ENCODE measurements around the gene DLGAP1. TPM values are rescaled to one million over a fixed set of nuclear protein-coding genes. Genes with fewer than 3 reads are reported as not detected.
"Not testable (repeated sequence)": the region's sequence is repeated elsewhere in the genome, so short reads cannot be mapped to it uniquely, and the experiment has no call there.

Gene DLGAP1
- 5.1 TPM for polyA plus RNA-seq (2013, experiment 1 of 2)
- 4.7 TPM for polyA plus RNA-seq (2013, experiment 2 of 2)

- Histone ChIP-seq H3K79me2 (ENCODE audit: control insufficient read depth, insufficient read depth, low read length) (no peaks in the 10 kb centered on the region), H3K27me3 (ENCODE audit: insufficient read depth, low read length, poor library complexity) (no peaks in the 10 kb centered on the region), H3K56ac (ENCODE audit: low read length) (peak within 1 kb of the TSS; percentile 97), H3K79me1 (ENCODE audit: low read length) (no peaks in the 10 kb centered on the region), H3K23ac (ENCODE audit: low read length) (peak within 1 kb of the TSS; percentile 26), H2BK5ac (ENCODE audit: low read length) (no peak within 1 kb of the TSS), H4K8ac (ENCODE audit: low read depth, low read length) (no peak within 1 kb of the TSS), H3K18ac (ENCODE audit: low read length) (peak within 1 kb of the TSS; percentile 2), H2AK5ac (ENCODE audit: low read length) (no peak within 1 kb of the TSS), H3K36me3 (ENCODE audit: control insufficient read depth, insufficient read depth, low read length) (no peaks in the 10 kb centered on the region), H3K4ac (ENCODE audit: low read depth, low read length) (no peak within 1 kb of the TSS), H3K4me1 (ENCODE audit: control insufficient read depth, low read depth, low read length) (peaks cover 2% of the 10 kb centered on the region), H3K27ac (ENCODE audit: low read depth, low read length) (peak within 1 kb of the TSS; percentile 1), H2BK15ac (replicated peaks; ENCODE audit: low read depth) (no peak within 1 kb of the TSS), H3K4me2 (ENCODE audit: low read length) (peak within 1 kb of the TSS; percentile 60), H4K5ac (ENCODE audit: low read length) (no peak within 1 kb of the TSS), H3K9ac (ENCODE audit: low read length) (peak within 1 kb of the TSS; percentile 78), H2BK120ac (ENCODE audit: low read depth, low read length) (no peak within 1 kb of the TSS), H3K4me3 (ENCODE audit: low read length) (peak within 1 kb of the TSS; percentile 66)
- no CpG with 5 or more reads among the region's 75 CpGs for WGBS (ENCODE audit: extremely low coverage, insufficient coverage, low lambda C conversion rate)
- DNase-seq = peak; percentile 83
Observed at GRCh38 chr18:4455113-4455811, at the start of gene DLGAP1. TSS of gene DLGAP1 (minus strand) at chr18:4455307.

- not testable (repeated sequence) for H2BK15ac ChIP-seq (replicated peaks; ENCODE audit: low read depth); H2AK5ac ChIP-seq (ENCODE audit: low read length); H3K4me3 ChIP-seq (ENCODE audit: low read length); H3K9ac ChIP-seq (ENCODE audit: low read length); H4K5ac ChIP-seq (ENCODE audit: low read length); H4K8ac ChIP-seq (ENCODE audit: low read depth, low read length); H3K27me3 ChIP-seq (ENCODE audit: insufficient read depth, low read length, poor library complexity); H2BK120ac ChIP-seq (ENCODE audit: low read depth, low read length); DNase-seq; H3K4me2 ChIP-seq (ENCODE audit: low read length); H3K36me3 ChIP-seq (ENCODE audit: control insufficient read depth, insufficient read depth, low read length); H3K56ac ChIP-seq (ENCODE audit: low read length); H3K4ac ChIP-seq (ENCODE audit: low read depth, low read length); H3K23ac ChIP-seq (ENCODE audit: low read length); H3K27ac ChIP-seq (ENCODE audit: low read depth, low read length); H3K4me1 ChIP-seq (ENCODE audit: control insufficient read depth, low read depth, low read length); H2BK5ac ChIP-seq (ENCODE audit: low read length); H3K79me2 ChIP-seq (ENCODE audit: control insufficient read depth, insufficient read depth, low read length); H3K79me1 ChIP-seq (ENCODE audit: low read length); H3K18ac ChIP-seq (ENCODE audit: low read length)
- WGBS (ENCODE audit: extremely low coverage, insufficient coverage, low lambda C conversion rate) = no CpG with 5 or more reads among the region's 4 CpGs
Observed at GRCh38 chr18:4494703-4495284, 39.7 kb upstream of the DLGAP1 start.

GRCh38 chr18:4468511-4468910 is 13.4 kb upstream of the DLGAP1 start:
- Histone ChIP-seq H3K27me3 (ENCODE audit: insufficient read depth, low read length, poor library complexity) (no peaks in the 10 kb centered on the region), H3K4me3 (ENCODE audit: low read length) (no peak overlapping the region), H3K36me3 (ENCODE audit: control insufficient read depth, insufficient read depth, low read length) (no peaks in the 10 kb centered on the region), H3K4ac (ENCODE audit: low read depth, low read length) (no peak overlapping the region), H4K5ac (ENCODE audit: low read length) (no peak overlapping the region), H2BK120ac (ENCODE audit: low read depth, low read length) (no peak overlapping the region), H3K79me2 (ENCODE audit: control insufficient read depth, insufficient read depth, low read length) (no peaks in the 10 kb centered on the region), H4K8ac (ENCODE audit: low read depth, low read length) (no peak overlapping the region), H3K4me2 (ENCODE audit: low read length) (no peak overlapping the region), H2BK15ac (replicated peaks; ENCODE audit: low read depth) (no peak overlapping the region), H3K79me1 (ENCODE audit: low read length) (no peaks in the 10 kb centered on the region), H3K18ac (ENCODE audit: low read length) (no peak overlapping the region), H3K4me1 (ENCODE audit: control insufficient read depth, low read depth, low read length) (no peaks in the 10 kb centered on the region), H3K9ac (ENCODE audit: low read length) (no peak overlapping the region), H2BK5ac (ENCODE audit: low read length) (no peak overlapping the region), H3K23ac (ENCODE audit: low read length) (no peak overlapping the region), H2AK5ac (ENCODE audit: low read length) (no peak overlapping the region), H3K27ac (ENCODE audit: low read depth, low read length) (no peak overlapping the region), H3K56ac (ENCODE audit: low read length) (no peak overlapping the region)
- WGBS (ENCODE audit: extremely low coverage, insufficient coverage, low lambda C conversion rate) = no CpG with 5 or more reads among the region's 3 CpGs
- DNase-seq = peak; percentile 83

GRCh38 chr18:4454537-4455112 is 482 bp downstream of the DLGAP1 start:
- no peaks in the 10 kb centered on the region for H3K36me3 ChIP-seq (ENCODE audit: control insufficient read depth, insufficient read depth, low read length)
- DNase-seq = no peak
- H3K4me3 ChIP-seq (ENCODE audit: low read length) = peak overlapping the region; percentile 66
- no peak overlapping the region for H2BK5ac ChIP-seq (ENCODE audit: low read length)
- H3K4ac ChIP-seq (ENCODE audit: low read depth, low read length) = no peak overlapping the region
- no peak overlapping the region for H4K5ac ChIP-seq (ENCODE audit: low read length)
- no peak overlapping the region for H2AK5ac ChIP-seq (ENCODE audit: low read length)
- H3K9ac ChIP-seq (ENCODE audit: low read length) = peak overlapping the region; percentile 78
- peak overlapping the region; percentile 97 for H3K56ac ChIP-seq (ENCODE audit: low read length)
- no peak overlapping the region for H2BK120ac ChIP-seq (ENCODE audit: low read depth, low read length)
- H4K8ac ChIP-seq (ENCODE audit: low read depth, low read length) = no peak overlapping the region
- no peaks in the 10 kb centered on the region for H3K79me1 ChIP-seq (ENCODE audit: low read length)
- no peaks in the 10 kb centered on the region for H3K27me3 ChIP-seq (ENCODE audit: insufficient read depth, low read length, poor library complexity)
- H2BK15ac ChIP-seq (replicated peaks; ENCODE audit: low read depth) = no peak overlapping the region
- H3K4me1 ChIP-seq (ENCODE audit: control insufficient read depth, low read depth, low read length) = peaks cover 2% of the 10 kb centered on the region
- H3K18ac ChIP-seq (ENCODE audit: low read length) = peak overlapping the region; percentile 2
- peak overlapping the region; percentile 60 for H3K4me2 ChIP-seq (ENCODE audit: low read length)
- no peaks in the 10 kb centered on the region for H3K79me2 ChIP-seq (ENCODE audit: control insufficient read depth, insufficient read depth, low read length)
- peak overlapping the region; percentile 26 for H3K23ac ChIP-seq (ENCODE audit: low read length)
- WGBS (ENCODE audit: extremely low coverage, insufficient coverage, low lambda C conversion rate) = no CpG with 5 or more reads among the region's 65 CpGs
- H3K27ac ChIP-seq (ENCODE audit: low read depth, low read length) = peak overlapping the region; percentile 1

GRCh38 chr18:4453874-4454536 is 1.1 kb downstream of the DLGAP1 start:
- WGBS (ENCODE audit: extremely low coverage, insufficient coverage, low lambda C conversion rate) = no CpG with 5 or more reads among the region's 46 CpGs
- Histone ChIP-seq H3K9ac (ENCODE audit: low read length) (peak overlapping the region; percentile 78), H2BK15ac (replicated peaks; ENCODE audit: low read depth) (no peak overlapping the region), H3K4ac (ENCODE audit: low read depth, low read length) (no peak overlapping the region), H2BK5ac (ENCODE audit: low read length) (no peak overlapping the region), H3K4me2 (ENCODE audit: low read length) (peak overlapping the region; percentile 60), H2BK120ac (ENCODE audit: low read depth, low read length) (no peak overlapping the region), H3K4me1 (ENCODE audit: control insufficient read depth, low read depth, low read length) (peaks cover 2% of the 10 kb centered on the region), H4K5ac (ENCODE audit: low read length) (no peak overlapping the region), H3K79me1 (ENCODE audit: low read length) (no peaks in the 10 kb centered on the region), H3K36me3 (ENCODE audit: control insufficient read depth, insufficient read depth, low read length) (no peaks in the 10 kb centered on the region), H4K8ac (ENCODE audit: low read depth, low read length) (no peak overlapping the region), H3K23ac (ENCODE audit: low read length) (peak overlapping the region; percentile 26), H3K27ac (ENCODE audit: low read depth, low read length) (no peak overlapping the region), H3K79me2 (ENCODE audit: control insufficient read depth, insufficient read depth, low read length) (no peaks in the 10 kb centered on the region), H3K4me3 (ENCODE audit: low read length) (peak overlapping the region; percentile 66), H3K27me3 (ENCODE audit: insufficient read depth, low read length, poor library complexity) (no peaks in the 10 kb centered on the region), H3K56ac (ENCODE audit: low read length) (peak overlapping the region; percentile 97), H2AK5ac (ENCODE audit: low read length) (no peak overlapping the region), H3K18ac (ENCODE audit: low read length) (no peak overlapping the region)
- DNase-seq = peak; percentile 77
